PFSK-1 (cell line): ENCODE measurements around the gene PNKD.

Experiments used
- FOXP2 ChIP-seq: optimal IDR thresholded peaks from 2 replicates; pipeline ENCODE3; 2011; ENCODE audit warnings: borderline replicate concordance, control low read depth, inconsistent platforms; ENCODE audit not compliant: insufficient read depth; ENCODE audit errors: extremely low read length, extremely low read depth
- POLR2AphosphoS5 ChIP-seq: IDR thresholded peaks from 2 replicates; pipeline ENCODE4 v1.6.1; 2012; ENCODE audit warnings: low read depth, mild to moderate bottlenecking, control low read depth, low read length, moderate library complexity
- REST ChIP-seq, 2 experiments: IDR thresholded peaks; 2 replicates each; pipeline versions ENCODE4 v1.6.1 to v1.8.0; 2011 to 2012; ENCODE audit warnings: low read depth in 2 of 2, low read length in 2 of 2, control low read depth in 1 of 2, inconsistent platforms in 1 of 2, mild to moderate bottlenecking in 1 of 2, moderate library complexity in 1 of 2; ENCODE audit not compliant: insufficient read depth in 1 of 2
- SIN3A ChIP-seq: IDR thresholded peaks from 2 replicates; pipeline ENCODE4 v1.6.1; 2012; ENCODE audit warnings: mild to moderate bottlenecking, low read length, moderate library complexity, borderline replicate concordance; ENCODE audit not compliant: insufficient read depth
- TAF1 ChIP-seq: IDR thresholded peaks from 2 replicates; pipeline ENCODE4 v1.6.1; 2012; ENCODE audit warnings: low read length, control low read depth, borderline replicate concordance; ENCODE audit not compliant: insufficient read depth

PNKD gene

GRCh38 chr2:218270721-218271486, 585 bp downstream of the PNKD start:
- TF ChIP-seq TAF1 (no peak), REST (IDR thresholded peaks at IDR 0.05; ENCODE audit: insufficient read depth in 1 of 2, low read depth in 2 of 2, low read length in 2 of 2) (no peak), FOXP2 (no peak), SIN3A (no peak), POLR2AphosphoS5 (no peak)

- TF ChIP-seq SIN3A: no peak
- TF ChIP-seq FOXP2: no peak
- no peak for TF ChIP-seq POLR2AphosphoS5
- no peak for TF ChIP-seq REST (IDR thresholded peaks at IDR 0.05; ENCODE audit: insufficient read depth in 1 of 2, low read depth in 2 of 2, low read length in 2 of 2)
- TF ChIP-seq TAF1: no peak
Measured at GRCh38 chr2:218271487-218271797, 1.1 kb downstream of the PNKD start.

GRCh38 chr2:218271865-218272530, 1.7 kb downstream of the PNKD start:
- TF ChIP-seq POLR2AphosphoS5 (no peak), FOXP2 (no peak), REST (IDR thresholded peaks at IDR 0.05; ENCODE audit: insufficient read depth in 1 of 2, low read depth in 2 of 2, low read length in 2 of 2) (no peak), SIN3A (no peak), TAF1 (no peak)

- TF ChIP-seq FOXP2: no peak
- TF ChIP-seq REST (IDR thresholded peaks at IDR 0.05; ENCODE audit: insufficient read depth in 1 of 2, low read depth in 2 of 2, low read length in 2 of 2): no peak
- TF ChIP-seq POLR2AphosphoS5: no peak
- no peak for TF ChIP-seq SIN3A
- TF ChIP-seq TAF1: no peak
Measured at GRCh38 chr2:218272531-218273212, 2.4 kb downstream of the PNKD start.

GRCh38 chr2:218273908-218274249, 3.6 kb downstream of the PNKD start:
- TF ChIP-seq FOXP2: no peak
- no peak for TF ChIP-seq REST (IDR thresholded peaks at IDR 0.05; ENCODE audit: insufficient read depth in 1 of 2, low read depth in 2 of 2, low read length in 2 of 2)
- TF ChIP-seq SIN3A: no peak
- no peak for TF ChIP-seq POLR2AphosphoS5
- no peak for TF ChIP-seq TAF1
